KOPT-K1 (cell line): Measurements from ENCODE around the gene GK.
A peak's percentile ranks its signal among the peaks of the same experiment; 100 is the strongest.
"Not testable (repeated sequence)": the region's sequence is repeated elsewhere in the genome, so short reads cannot be mapped to it uniquely, and the experiment has no call there.

ENCODE experiments used
- H3K27ac ChIP-seq: fragments of 200-600 bp; sonication (generic); 2 replicates; pipeline ENCODE4 v1.5.1; 2016; ENCODE audit warnings: antibody characterized with exemption, mild to moderate bottlenecking, low read depth, low read length; ENCODE audit not compliant: poor library complexity, severe bottlenecking
- H3K36me3 ChIP-seq: fragments of 200-600 bp; sonication (generic); 2 replicates; pipeline ENCODE4 v1.5.1; 2017; ENCODE audit warnings: antibody characterized with exemption, mild to moderate bottlenecking, low read length, moderate library complexity; ENCODE audit not compliant: insufficient read depth
- H3K9me3 ChIP-seq: fragments of 200-600 bp; sonication (generic); 2 replicates; pipeline ENCODE4 v1.5.1; 2017; ENCODE audit warnings: antibody characterized with exemption, low read length, mild to moderate bottlenecking; ENCODE audit not compliant: insufficient read depth, poor library complexity, severe bottlenecking

The GK gene

GRCh38 chrX:30713061-30713525 is 59.9 kb downstream of the GK start:
- H3K36me3 ChIP-seq: peaks cover 3% of the 10 kb centered on the region; the same call in 1 of the 2 replicates
- H3K27ac ChIP-seq: no peak overlapping the region
- H3K9me3 ChIP-seq: no peaks in the 10 kb centered on the region

GRCh38 chrX:30714138-30714537 is 60.9 kb downstream of the GK start:
- Histone ChIP-seq H3K36me3 (no peaks in the 10 kb centered on the region; the same call in 1 of the 2 replicates), H3K27ac (no peak overlapping the region)

GRCh38 chrX:30715976-30716375 is 62.8 kb downstream of the GK start:
- H3K27ac ChIP-seq: no peak overlapping the region
- peaks cover 4% of the 10 kb centered on the region; the same call in 1 of the 2 replicates for H3K36me3 ChIP-seq
- no peaks in the 10 kb centered on the region for H3K9me3 ChIP-seq

More at GRCh38 chrX:30714138-30714537, 60.9 kb downstream of the GK start:
- no peaks in the 10 kb centered on the region for H3K9me3 ChIP-seq

- H3K9me3 ChIP-seq: no peaks in the 10 kb centered on the region
- no peaks in the 10 kb centered on the region for H3K36me3 ChIP-seq
- no peak overlapping the region for H3K27ac ChIP-seq
Measured at GRCh38 chrX:30733852-30734660, 80.8 kb downstream of the GK start.

- Histone ChIP-seq H3K27ac (no peak overlapping the region), H3K36me3 (no peaks in the 10 kb centered on the region), H3K9me3 (no peaks in the 10 kb centered on the region)
Measured at GRCh38 chrX:30734782-30735181, 81.6 kb downstream of the GK start.

GRCh38 chrX:30735839-30736238 is 82.6 kb downstream of the GK start:
- no peaks in the 10 kb centered on the region for H3K36me3 ChIP-seq
- H3K9me3 ChIP-seq: no peaks in the 10 kb centered on the region

GRCh38 chrX:30741545-30741944 is 88.3 kb downstream of the GK start:
- no peaks in the 10 kb centered on the region for H3K36me3 ChIP-seq
- H3K9me3 ChIP-seq: no peaks in the 10 kb centered on the region
- no peak overlapping the region for H3K27ac ChIP-seq

More at GRCh38 chrX:30735839-30736238, 82.6 kb downstream of the GK start:
- peak overlapping the region; percentile 22 for H3K27ac ChIP-seq

- Histone ChIP-seq H3K9me3 (no peaks in the 10 kb centered on the region), H3K27ac (no peak overlapping the region), H3K36me3 (no peaks in the 10 kb centered on the region)
Measured at GRCh38 chrX:30748342-30748960, 95.2 kb downstream of the GK start.

GRCh38 chrX:30751497-30751896 is 98.3 kb downstream of the GK start:
- H3K36me3 ChIP-seq: no peaks in the 10 kb centered on the region
- no peaks in the 10 kb centered on the region for H3K9me3 ChIP-seq
- H3K27ac ChIP-seq: no peak overlapping the region

- Histone ChIP-seq H3K27ac (no peak overlapping the region), H3K9me3 (no peaks in the 10 kb centered on the region)
Measured at GRCh38 chrX:30762755-30763154, 109.5 kb downstream of the GK start.

GRCh38 chrX:30773764-30774163 is 120.5 kb downstream of the GK start:
- not testable (repeated sequence) for H3K36me3 ChIP-seq, H3K27ac ChIP-seq, H3K9me3 ChIP-seq

More at GRCh38 chrX:30762755-30763154, 109.5 kb downstream of the GK start:
- no peaks in the 10 kb centered on the region for H3K36me3 ChIP-seq

- Histone ChIP-seq H3K27ac (no peak overlapping the region), H3K36me3 (no peaks in the 10 kb centered on the region), H3K9me3 (peaks cover 5% of the 10 kb centered on the region)
Measured at GRCh38 chrX:30777575-30777974, 124.4 kb downstream of the GK start.

- Histone ChIP-seq H3K36me3 (no peaks in the 10 kb centered on the region), H3K27ac (no peak overlapping the region), H3K9me3 (peaks cover 5% of the 10 kb centered on the region)
Measured at GRCh38 chrX:30779453-30780030, 126.3 kb downstream of the GK start.
